T-helper 17 cell (primary cell): Measurements from ENCODE around the gene TRIM10. TPM values are rescaled to one million over a fixed set of nuclear protein-coding genes. Genes with fewer than 3 reads are reported as not detected.
"Not testable (repeated sequence)": the region's sequence is repeated elsewhere in the genome, so short reads cannot be mapped to it uniquely, and the experiment has no call there.

Experiments used
- ATAC-seq: fragments of 150-1000 bp; cut with Tn5 transposase; 2 replicates; pipeline ENCODE4 v1.10.0; 2021; ENCODE audit warnings: mild to moderate bottlenecking, moderate library complexity
- DNase-seq, 3 donors: peaks; one replicate each; pipeline versions ENCODE4 v3.0.0 to v3.0.0-alpha.2; 2020 to 2021
- H3K9me3 ChIP-seq: one replicate; pipeline ENCODE4 v1.7.0; 2013; ENCODE audit warnings: low read length, mild to moderate bottlenecking; ENCODE audit not compliant: control insufficient read depth, poor library complexity, severe bottlenecking
- H3K27ac Mint-ChIP-seq: one replicate; pipeline ENCODE4 v1.8.0; 2022; ENCODE audit warnings: mild to moderate bottlenecking, moderate library complexity, mixed read lengths
- H3K27me3 Mint-ChIP-seq: one replicate; pipeline ENCODE4 v1.8.0; 2022; ENCODE audit warnings: mixed read lengths
- H3K36me3 Mint-ChIP-seq: one replicate; pipeline ENCODE4 v1.8.0; 2022; ENCODE audit warnings: low read depth, mixed read lengths
- H3K4me1 Mint-ChIP-seq: one replicate; pipeline ENCODE4 v1.8.0; 2022; ENCODE audit warnings: mild to moderate bottlenecking, mixed read lengths
- H3K4me3 Mint-ChIP-seq: one replicate; pipeline ENCODE4 v1.8.0; 2022; ENCODE audit warnings: mild to moderate bottlenecking, moderate library complexity, mixed read lengths
- total RNA-seq, 4 donors: library from RNA in 2 of 4; stranded (reverse) in 2 of 4; gene quantifications; one replicate each; pipeline ENCODE4 v1.2.3 and lab custom pipeline; 2022 to 2026

The TRIM10 gene
- total RNA-seq, 2 donors from 2014 or later: 0.37 TPM; not detected in 1

- ATAC-seq: no peak
- no peak overlapping the region for H3K27ac Mint-ChIP-seq
- H3K36me3 Mint-ChIP-seq: peaks cover 3% of the 10 kb centered on the region
- no peaks in the 10 kb centered on the region for H3K9me3 ChIP-seq
- DNase-seq: no peak
- no peak overlapping the region for H3K4me3 Mint-ChIP-seq
- H3K27me3 Mint-ChIP-seq: peaks cover 62% of the 10 kb centered on the region
- no peaks in the 10 kb centered on the region for H3K4me1 Mint-ChIP-seq
Observed at GRCh38 chr6:30121446-30122366, 39.3 kb downstream of the TRIM10 start.

GRCh38 chr6:30118691-30119090 is 42.3 kb downstream of the TRIM10 start:
- H3K4me1 Mint-ChIP-seq, ATAC-seq, H3K36me3 Mint-ChIP-seq, H3K9me3 ChIP-seq, DNase-seq, H3K4me3 Mint-ChIP-seq, H3K27ac Mint-ChIP-seq: not testable (repeated sequence)
- peaks cover 67% of the 10 kb centered on the region for H3K27me3 Mint-ChIP-seq

GRCh38 chr6:30116724-30117123 is 44.3 kb downstream of the TRIM10 start:
- H3K27me3 Mint-ChIP-seq: peaks cover 72% of the 10 kb centered on the region
- H3K4me1 Mint-ChIP-seq: peaks cover 9% of the 10 kb centered on the region
- no peak overlapping the region for H3K27ac Mint-ChIP-seq
- ATAC-seq (no peak), DNase-seq (no peak)
- H3K9me3 ChIP-seq: no peaks in the 10 kb centered on the region
- H3K4me3 Mint-ChIP-seq: no peak overlapping the region
- H3K36me3 Mint-ChIP-seq: peaks cover 3% of the 10 kb centered on the region

GRCh38 chr6:30113841-30114240 is 47.2 kb downstream of the TRIM10 start:
- peaks cover 70% of the 10 kb centered on the region for H3K27me3 Mint-ChIP-seq

DNA sequence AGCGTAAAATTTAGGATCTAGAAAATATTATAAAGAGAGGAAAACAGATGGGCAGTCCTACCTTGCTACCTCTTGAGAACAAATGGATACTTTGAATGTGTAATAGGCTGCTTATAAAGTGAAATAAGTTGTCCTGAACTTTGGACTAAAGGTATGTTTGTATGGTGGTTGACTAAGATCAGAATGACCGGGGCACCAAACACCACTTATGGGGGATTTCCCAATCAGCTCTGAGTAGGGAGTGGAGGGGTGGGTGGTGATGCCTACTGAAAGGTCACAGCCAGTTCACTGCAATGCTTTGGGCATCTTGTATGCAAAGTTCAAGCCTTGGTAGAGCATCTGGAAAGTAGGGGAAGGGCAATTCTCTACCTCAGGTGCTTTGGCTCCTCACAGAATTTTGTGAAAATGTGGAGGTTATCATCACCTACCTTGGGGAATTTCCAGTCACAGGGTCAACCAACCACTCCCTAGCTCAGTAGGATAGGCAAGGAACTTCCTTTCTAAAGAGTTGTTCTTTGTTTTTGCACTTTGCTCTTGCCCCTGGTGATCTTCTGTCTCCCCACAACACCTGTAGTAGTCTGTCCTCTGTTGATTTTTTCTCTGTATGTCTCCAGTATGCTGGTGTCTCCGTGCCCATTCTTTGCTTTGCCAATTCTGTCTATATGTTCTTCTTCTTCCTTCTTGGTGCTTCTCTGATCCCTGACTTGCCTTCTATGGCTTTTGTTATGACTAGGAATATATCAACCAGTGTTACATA is 47.8 kb downstream of the TRIM10 start, which contains the start of gene TRIM31:
TSS of gene TRIM31 (minus strand) at position 88 of the 757 bp plus-strand sequence. CDS start 285 bp downstream, outside the sequence.
- Mint-ChIP-seq H3K4me3 (no peak within 1 kb of the TSS), H3K27me3 (peaks cover 76% of the 10 kb centered on the region), H3K36me3 (peaks cover 5% of the 10 kb centered on the region), H3K4me1 (peaks cover 11% of the 10 kb centered on the region), H3K27ac (peak within 1 kb of the TSS; percentile 6)
- ATAC-seq: no peak
- DNase-seq: no peak
- no peaks in the 10 kb centered on the region for H3K9me3 ChIP-seq

More at GRCh38 chr6:30113841-30114240, 47.2 kb downstream of the TRIM10 start:
- H3K27ac Mint-ChIP-seq: peak overlapping the region; percentile 6
- peaks cover 9% of the 10 kb centered on the region for H3K4me1 Mint-ChIP-seq
- DNase-seq: no peak
- H3K36me3 Mint-ChIP-seq: peaks cover 3% of the 10 kb centered on the region
- no peak overlapping the region for H3K4me3 Mint-ChIP-seq
- ATAC-seq: no peak
- no peaks in the 10 kb centered on the region for H3K9me3 ChIP-seq

DNA sequence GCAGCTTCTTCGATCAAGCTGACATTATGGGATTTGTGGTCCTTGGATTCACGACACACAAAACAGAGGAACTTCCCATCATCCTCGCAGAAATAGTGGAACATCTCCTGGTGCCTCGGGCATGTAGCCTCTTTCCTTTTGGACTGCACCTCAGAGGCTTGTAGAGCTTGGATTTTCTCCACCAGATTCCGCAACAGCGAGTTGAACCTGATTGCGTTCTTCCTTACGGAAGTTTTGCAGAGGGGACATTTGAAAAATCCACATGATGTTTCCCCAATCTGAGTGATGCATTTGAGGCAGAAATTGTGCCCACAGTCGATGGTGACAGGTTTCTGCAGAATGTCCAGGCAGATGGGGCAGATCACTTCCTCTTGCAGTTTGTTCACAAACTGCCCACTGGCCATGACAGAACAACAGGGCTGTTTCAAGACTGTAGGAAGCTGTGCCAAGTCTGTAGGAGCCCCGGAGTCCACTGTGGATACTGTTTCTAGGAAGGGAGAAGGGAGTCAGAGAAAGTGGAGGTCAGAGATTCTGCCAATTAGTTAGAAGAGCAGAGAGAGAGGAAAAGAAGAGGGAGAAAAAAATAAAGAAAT is 48.5 kb downstream of the TRIM10 start:
- DNase-seq (no peak), ATAC-seq (no peak)
- peaks cover 8% of the 10 kb centered on the region for H3K36me3 Mint-ChIP-seq
- H3K4me1 Mint-ChIP-seq: peaks cover 11% of the 10 kb centered on the region
- no peaks in the 10 kb centered on the region for H3K9me3 ChIP-seq
- H3K27ac Mint-ChIP-seq: no peak overlapping the region
- H3K4me3 Mint-ChIP-seq: no peak overlapping the region
- H3K27me3 Mint-ChIP-seq: peaks cover 78% of the 10 kb centered on the region

DNA sequence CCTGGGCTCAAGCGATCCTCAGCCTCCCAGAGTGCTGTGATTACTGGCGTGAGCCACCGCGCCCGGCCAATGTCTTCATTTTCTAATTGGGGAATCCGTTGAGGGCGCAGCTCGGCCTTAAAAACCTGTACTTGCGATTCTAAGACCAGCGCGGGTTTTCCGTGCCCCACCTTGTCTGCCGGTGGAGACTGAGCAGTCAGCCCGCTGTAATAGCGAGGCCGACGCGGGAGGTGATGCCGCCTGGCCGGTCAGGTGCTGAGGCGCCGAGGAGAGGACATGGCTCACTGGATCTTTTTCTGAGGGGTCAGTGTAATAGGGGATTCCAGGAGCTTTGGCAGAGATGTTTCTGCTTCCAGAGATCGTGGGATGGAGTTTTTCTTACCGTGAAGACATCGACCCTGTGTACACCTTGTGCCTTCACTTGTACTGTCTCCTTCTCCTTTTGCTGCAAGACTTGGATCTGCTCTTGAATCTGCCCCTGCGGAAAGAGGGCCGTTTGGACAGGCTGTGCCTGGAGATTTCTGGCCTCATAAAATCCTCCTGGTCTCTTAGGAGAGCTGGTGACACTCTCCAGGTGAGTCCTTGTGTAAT is 49.6 kb downstream of the TRIM10 start:
- H3K4me3 Mint-ChIP-seq: no peak overlapping the region
- ATAC-seq: no peak

GRCh38 chr6:30104661-30105060 is 56.4 kb downstream of the TRIM10 start:
- Mint-ChIP-seq H3K36me3 (peaks cover 9% of the 10 kb centered on the region), H3K27me3 (peaks cover 55% of the 10 kb centered on the region), H3K4me3 (no peak overlapping the region), H3K4me1 (peaks cover 31% of the 10 kb centered on the region), H3K27ac (no peak overlapping the region)
- DNase-seq: no peak
- no peak for ATAC-seq
- no peaks in the 10 kb centered on the region for H3K9me3 ChIP-seq

More for the DNA sequence above, 49.6 kb downstream of the TRIM10 start:
- Mint-ChIP-seq H3K27ac (no peak overlapping the region), H3K4me1 (peaks cover 11% of the 10 kb centered on the region), H3K27me3 (peaks cover 80% of the 10 kb centered on the region), H3K36me3 (peaks cover 9% of the 10 kb centered on the region)
- no peak for DNase-seq
- H3K9me3 ChIP-seq: no peaks in the 10 kb centered on the region

GRCh38 chr6:30103872-30104179 is 57.2 kb downstream of the TRIM10 start:
- H3K27me3 Mint-ChIP-seq: peaks cover 59% of the 10 kb centered on the region
- peaks cover 31% of the 10 kb centered on the region for H3K4me1 Mint-ChIP-seq
- H3K4me3 Mint-ChIP-seq: peak overlapping the region; percentile 93
- DNase-seq (no peak), ATAC-seq (no peak)
- H3K9me3 ChIP-seq: no peaks in the 10 kb centered on the region
- H3K27ac Mint-ChIP-seq: peak overlapping the region; percentile 92
- H3K36me3 Mint-ChIP-seq: peaks cover 9% of the 10 kb centered on the region

DNA sequence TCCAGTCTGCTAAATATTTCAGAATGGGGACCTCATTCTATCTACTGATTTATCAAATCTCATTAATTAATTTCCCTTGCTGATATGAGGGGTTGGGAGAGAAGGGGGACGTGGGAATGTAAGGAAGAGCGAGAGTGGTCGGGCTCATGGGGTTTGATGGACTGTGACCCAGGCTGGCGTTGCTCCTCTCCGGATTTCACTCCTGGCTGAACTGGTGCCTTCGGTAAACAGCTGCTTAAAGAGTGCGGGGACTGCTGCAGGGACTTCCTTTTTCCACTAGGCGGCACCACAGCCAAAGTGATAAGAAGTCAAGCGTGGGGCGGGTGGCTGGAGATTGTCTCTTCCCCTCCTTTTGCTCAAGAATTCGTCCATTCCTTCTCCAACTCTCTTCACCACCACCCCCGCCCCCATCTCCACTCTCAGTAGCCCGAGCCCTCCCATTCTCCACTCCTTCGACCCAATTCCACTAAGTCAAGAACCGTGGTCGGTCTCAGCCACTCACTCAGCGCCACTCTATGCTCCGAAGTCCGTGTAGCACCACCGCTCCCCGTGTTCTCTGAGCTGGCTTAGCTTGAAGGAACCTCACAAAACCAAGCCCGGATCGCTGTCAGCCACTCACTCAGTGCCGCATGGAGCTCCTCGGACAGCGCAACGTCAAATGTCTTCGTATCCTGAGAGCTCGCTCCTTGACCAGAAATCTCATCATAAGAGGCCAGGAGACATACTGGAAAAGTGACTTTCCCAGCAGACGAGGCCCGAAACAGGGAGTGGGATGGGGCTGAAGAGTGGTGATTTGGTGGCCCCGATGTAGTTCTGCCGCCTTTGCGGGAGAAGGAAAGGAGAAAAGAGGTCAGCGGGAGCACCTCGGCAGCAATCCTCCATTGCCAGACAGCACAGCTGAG is 57.8 kb downstream of the TRIM10 start:
- H3K4me1 Mint-ChIP-seq: peaks cover 33% of the 10 kb centered on the region
- H3K9me3 ChIP-seq: no peaks in the 10 kb centered on the region
- peak; percentile 60 to 76 (median 68) for DNase-seq
- H3K27ac Mint-ChIP-seq: peak overlapping the region; percentile 92
- peaks cover 6% of the 10 kb centered on the region for H3K36me3 Mint-ChIP-seq
- peaks cover 59% of the 10 kb centered on the region for H3K27me3 Mint-ChIP-seq
- peak overlapping the region; percentile 93 for H3K4me3 Mint-ChIP-seq
- peak; percentile 88 for ATAC-seq

DNA sequence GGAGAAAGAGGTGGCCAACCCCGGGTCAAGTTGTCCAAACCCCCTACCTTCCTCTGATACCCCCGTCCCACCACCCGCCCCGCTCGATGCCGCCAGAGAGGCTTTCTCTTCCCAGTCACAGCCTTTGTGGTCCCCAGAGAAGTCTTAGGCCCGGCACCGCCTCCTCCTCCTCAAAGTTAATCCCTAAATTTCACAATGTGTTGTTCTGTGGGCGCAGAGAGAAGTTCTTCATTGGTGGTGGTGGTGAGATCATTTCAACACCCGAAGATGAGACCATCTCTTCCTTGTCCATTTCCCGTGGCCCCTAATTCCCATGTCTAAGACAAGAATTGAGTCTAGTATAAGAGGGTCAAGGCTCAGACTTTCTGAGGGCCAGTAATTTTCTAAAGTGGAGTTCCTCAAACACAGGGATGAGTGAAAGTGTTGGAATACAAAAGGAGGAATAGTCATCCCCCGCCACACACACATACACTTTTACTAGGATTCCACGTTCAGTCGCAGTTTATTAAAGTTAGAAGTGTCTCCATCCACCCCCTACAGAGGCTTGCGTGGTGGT is 58.5 kb downstream of the TRIM10 start:
- H3K36me3 Mint-ChIP-seq: peaks cover 4% of the 10 kb centered on the region
- peaks cover 59% of the 10 kb centered on the region for H3K27me3 Mint-ChIP-seq
- DNase-seq (no peak), ATAC-seq (peak; percentile 48)
- H3K4me1 Mint-ChIP-seq: peaks cover 39% of the 10 kb centered on the region
- H3K9me3 ChIP-seq: no peaks in the 10 kb centered on the region
- H3K4me3 Mint-ChIP-seq: peak overlapping the region; percentile 93
- H3K27ac Mint-ChIP-seq: peak overlapping the region; percentile 92
